NK-92 treated with Interleukin-12 subunit alpha and Interleukin-12 subunit beta, amount 100 ng/mL, for 24 hours (cell line): Measurements from ENCODE around the gene RLF.
A peak's percentile ranks its signal among the peaks of the same experiment; 100 is the strongest.

Source experiments
- DNase-seq: peaks from one replicate; lab custom pipeline; 2025; lab: John Stamatoyannopoulos, UW

Gene RLF

DNA sequence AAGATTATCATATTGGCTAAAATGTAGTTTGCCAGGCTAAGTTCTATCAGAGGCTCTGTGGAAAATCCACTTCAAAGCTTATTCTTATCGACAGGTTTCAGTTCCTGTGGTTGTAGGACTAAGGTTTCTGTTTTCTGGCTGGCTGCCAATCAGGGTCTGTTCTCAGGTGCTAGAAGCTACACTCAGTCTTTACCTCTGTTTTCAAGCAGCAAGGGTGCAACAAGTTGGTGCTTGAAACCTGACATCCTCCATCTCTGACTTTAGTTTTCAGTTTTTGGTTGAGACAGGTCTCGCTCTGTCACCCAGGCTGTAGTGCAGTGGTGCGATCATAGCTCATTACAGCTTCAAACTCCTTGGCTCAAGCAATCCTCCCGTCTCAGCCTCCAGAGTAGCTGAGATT lies 71.3 kb downstream of the RLF start:
- DNase-seq = no peak

DNA sequence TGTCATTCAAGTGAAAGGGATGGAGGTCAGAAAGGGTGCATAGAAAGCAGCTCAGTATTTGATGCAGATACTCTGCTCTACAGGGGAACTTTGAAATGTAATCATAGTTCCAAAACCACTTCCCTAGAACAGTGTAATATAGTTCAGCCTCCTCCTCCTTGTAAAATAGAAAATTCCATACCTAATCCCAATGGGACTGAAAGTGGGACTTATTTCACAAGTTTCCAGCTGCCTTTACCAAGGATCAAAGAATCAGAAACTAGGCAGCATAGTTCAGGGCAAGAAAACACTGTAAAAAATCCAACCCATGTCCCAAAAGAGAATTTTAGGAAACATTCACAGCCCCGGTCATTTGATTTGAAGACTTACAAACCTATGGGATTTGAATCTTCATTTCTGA lies 78.4 kb downstream of the RLF start:
- no peak for DNase-seq

DNA sequence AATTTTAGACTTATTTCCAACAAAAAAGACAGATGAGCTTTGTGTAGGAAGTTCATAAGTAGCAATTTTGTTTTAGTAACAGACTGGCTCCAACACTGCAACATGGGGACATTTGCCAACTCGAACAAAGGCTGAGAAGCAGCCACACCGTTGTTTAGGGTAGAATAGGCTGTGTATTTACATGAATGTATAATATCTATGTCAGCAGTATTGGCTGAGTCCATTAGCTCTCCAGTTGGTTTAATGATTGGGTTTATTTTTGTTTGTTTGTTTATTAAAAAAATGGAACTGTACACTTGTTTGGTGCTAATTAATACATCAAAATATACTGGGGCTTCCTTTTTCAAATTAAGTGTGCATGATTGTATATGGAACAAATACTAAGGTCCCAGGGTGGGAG lies 79.2 kb downstream of the RLF start:
- no peak for DNase-seq

DNA sequence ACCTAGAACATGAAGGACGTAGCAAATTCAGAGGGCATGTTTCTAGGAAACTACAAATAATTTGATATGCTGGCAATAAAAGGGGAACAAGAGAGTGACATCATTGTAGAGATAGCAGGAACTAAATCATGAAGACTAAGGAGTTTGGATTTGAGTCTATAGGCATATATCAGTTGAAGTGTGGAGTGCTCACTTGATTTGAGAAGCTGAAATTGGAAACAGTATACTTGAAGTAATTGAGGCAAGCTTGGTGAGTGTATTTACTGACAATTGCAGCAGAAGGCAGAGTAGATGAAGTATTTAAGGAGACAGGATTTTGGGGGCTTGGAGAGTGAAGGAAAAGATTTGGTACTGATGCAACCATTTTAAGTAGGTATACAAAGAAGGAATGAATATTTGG lies 80.2 kb downstream of the RLF start:
- no peak for DNase-seq

DNA sequence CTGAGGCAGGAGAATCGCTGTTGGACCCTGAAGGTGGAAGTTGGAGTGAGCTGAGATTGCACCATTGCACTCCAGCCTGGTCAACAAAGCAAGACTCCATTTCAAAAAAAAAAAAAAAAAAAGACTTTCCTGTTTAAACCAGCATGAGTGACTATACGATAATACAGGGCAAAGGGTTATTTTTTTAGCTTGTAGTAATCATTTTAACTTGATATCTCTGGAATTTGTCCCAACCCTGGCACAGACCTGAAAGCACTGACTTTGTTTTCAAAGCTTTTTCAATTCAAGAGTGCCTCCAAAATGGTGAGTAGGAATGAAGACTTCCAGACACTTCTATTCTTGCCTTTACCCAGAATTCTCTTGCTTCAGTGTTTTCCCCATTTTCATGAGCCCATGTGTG lies 82.2 kb downstream of the RLF start:
- DNase-seq = no peak

DNA sequence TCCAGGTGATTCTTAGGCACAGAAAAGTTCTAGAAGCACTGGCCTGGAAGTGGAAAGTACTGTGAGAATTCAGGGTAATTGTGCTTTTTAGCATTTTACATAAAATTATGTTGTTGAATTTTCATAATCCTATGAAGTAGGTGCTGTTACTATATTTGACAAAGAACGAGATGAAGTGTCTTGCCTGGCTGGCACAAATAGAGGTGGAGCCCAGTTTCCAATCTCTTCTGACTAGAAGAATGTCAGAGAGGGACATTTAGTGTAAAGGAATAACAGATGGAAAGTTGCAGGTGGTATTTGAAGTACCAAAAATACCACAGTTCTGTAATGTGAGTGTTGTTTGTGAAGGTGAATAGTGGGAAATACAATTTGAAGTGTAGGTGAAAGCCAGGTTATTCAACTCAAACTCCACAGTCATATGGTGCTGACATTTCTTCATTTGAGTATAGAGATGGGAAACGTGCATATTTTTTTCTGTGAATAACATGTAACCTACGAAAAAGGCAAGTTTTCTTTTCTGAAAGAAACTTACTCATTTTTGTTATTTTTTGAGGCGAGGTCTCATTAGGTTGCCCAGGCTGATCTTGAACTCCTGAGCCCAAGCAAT lies 83.1 kb downstream of the RLF start:
- no peak for DNase-seq

DNA sequence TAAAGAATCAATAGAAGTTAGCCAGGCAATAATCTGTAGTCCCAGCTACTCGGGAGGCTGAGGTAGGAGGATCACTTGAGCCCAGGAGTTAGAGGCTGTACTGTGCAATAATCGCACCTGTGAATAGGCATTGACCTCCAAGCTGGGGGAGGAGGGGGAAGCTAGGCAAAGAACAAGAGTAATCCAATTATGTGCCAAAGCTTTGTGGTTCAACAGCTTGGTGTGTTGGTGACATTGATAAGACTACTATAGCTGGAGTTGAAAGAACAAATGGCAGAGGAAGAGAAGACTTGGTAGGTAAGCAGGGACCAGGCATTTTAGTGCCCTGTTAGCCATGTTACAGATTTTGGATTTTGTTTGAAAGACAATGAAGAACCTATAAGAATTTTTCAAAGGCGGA lies 84.5 kb downstream of the RLF start:
- no peak for DNase-seq

DNA sequence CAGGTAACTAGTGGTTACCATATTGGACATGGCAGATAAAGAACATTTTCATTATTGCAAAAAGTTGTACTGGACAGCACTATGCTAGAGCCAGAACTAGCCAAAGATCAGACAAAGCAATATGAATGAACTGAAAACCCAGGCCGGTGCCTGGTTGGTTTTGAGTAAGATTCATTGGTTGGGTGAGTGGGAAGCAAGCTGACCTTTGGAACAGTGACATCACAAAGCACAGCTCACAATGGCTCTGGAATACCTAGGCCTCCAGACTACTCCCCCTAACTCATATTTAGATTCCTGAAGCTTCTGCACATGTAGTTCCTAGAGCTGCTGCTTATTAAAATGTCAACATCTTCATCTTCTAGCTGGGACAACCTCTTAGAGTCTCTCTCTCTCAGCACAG lies 86.5 kb downstream of the RLF start, which contains the start of gene TMCO2:
TSS of gene TMCO2 (plus strand) at position 283 of the 400 bp plus-strand sequence. CDS start at position 340, 57 bp downstream.
- DNase-seq = no peak

DNA sequence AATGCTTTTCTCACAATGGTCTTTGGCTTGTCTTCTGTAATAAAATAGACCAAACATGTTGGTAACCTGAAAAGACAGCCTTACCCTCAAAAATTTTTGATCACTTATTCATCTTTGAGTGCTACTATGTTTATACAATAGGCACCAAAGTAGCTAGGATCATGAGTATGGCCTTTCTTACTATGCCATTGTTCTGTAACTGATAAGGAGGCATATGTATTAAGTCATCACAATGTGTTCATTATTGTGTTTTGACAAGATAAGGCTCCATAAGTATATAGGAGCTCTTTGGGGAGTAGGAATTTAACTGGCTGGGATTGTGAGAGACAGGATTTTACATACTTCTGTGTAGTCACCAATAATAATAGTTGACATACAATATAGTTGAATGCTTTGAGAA lies 87.2 kb downstream of the RLF start:
- DNase-seq = no peak

DNA sequence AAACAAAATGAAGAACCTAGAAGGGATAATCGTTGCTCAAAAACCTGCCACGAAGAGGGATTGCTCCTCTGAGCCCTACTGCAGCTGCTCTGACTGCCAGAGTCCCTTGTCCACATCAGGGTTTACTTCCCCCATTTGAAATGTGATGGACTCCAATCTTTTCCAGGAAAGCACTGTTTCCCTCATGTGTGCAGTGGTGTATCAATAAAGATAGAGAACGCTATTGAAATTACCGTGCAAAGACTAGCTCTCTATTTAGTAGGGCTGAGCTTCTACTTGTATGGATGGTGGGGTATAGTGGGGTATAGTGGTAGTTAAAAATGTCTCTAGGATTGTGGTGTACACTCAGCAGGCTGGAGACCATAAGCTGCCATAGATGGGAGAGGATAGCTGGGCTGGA lies 90.3 kb downstream of the RLF start:
- no peak for DNase-seq

DNA sequence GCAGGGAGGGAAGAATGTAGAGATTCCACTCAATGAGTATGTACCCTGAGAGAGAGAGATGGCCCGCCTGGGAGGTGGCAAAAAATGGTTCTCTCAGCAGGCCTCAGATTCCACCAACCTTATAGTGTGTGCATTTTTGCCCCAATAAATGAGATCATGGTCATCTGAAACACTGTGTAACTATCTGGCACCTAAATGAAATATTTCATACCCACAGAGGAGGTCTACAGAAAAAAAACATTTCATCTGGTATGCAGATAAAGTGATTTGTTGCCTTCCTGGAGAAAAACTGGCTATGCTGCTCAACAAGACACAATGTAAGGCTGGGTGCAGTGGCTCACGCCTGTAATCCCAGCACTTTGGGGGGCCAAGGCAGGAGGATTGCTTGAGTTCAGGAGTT lies 91.4 kb downstream of the RLF start:
- DNase-seq = no peak

DNA sequence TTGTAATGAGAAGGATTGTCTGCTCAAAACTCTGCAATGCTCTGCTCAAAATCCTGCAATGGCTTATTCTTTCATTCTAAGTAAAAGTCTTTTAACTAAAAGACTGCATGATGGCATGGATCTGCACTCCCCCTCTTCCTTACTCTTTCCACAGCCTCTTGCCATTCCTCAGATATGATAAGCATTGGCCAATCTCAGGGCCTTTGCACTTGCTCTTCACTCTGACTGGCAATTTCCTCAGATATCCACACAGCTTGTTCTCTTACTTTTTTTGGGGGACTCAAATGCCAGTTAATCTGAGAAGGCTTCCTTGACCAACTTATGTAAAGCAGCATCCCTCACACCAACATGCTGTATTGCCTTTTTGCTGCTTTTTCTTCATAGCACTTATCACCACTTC lies 94.0 kb downstream of the RLF start:
- DNase-seq = no peak

DNA sequence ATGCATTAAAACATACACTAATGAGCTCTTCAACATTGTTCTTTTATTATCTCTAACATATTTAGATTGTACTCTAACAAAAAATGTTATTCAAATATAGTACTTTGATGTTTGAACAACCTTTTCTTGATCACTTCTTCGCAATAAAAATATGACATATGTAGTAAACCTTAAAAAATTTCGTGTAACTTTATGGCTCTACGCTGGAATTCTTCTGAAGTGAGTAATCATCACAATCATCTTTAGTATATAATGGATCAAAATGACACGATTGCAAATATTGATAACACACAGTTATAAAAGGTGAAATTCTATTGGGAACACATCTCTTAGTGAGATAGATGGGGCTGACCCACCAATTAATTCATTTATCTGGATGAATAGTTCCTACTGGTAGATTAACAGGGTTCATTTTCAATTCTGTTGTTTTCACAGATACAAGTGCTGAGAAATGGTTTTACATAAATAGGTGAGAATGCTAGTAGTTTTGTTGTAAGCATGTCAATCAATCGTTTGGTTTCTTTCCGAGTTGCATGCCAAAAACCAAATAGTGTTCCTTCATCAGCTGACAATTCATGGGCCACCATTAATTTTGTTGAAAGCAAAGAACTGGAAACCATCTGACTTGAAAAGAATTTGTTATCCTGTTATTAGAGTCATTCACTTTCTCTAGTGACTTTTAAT lies 95.4 kb downstream of the RLF start:
- no peak for DNase-seq

DNA sequence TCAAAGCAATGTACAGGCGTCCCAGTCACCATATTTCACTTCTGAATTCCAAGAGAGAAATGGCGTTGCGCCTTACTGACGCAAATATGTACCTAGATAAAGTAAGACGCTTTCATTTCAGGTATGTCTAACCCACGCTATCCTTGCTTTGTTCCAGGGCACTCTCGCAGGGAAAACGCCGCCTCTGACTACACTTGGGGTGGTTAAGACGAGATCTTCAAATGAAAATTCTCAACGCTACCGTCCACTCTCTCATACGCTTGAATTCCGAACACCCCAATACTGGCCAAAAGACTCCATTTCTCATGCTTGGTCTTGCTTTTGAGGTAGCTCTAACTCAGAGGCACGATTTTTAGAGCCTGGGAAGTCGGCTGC lies 96.1 kb downstream of the RLF start:
- peak; percentile 37 for DNase-seq

DNA sequence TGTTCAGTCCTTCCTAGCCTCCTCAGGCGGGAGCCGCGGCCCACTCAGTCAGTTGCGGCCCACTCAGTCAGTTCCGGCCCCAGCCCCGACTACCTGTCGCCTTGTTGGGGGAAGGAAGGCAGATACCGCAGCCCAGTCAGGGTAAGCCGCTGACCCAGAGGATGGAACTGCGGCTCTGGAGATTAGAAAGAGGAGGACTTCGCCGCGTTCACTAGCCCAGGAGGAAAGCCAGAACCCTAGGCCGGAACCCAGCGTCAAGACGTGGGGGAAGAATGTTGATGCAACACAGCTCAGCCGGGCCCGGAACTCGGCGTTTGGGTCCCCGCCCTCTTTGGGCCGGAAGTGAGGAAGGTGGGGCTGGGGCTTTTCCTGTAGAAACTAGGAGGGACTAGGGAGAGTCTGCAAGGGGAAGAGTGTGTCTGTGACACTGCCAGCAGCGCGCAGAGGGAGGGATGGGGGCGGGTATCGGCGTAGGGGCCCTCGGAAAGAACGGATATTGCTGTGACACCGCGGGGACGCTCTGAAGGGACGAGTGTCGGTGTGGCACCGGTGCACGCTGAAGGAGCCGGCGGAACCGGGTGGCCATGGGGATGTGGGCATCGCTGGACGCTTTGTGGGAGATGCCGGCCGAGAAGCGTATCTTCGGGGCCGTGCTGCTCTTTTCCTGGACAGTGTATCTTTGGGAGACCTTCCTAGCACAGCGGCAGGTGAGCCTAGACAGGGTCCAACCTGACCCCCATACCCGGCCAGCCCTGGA lies 96.7 kb downstream of the RLF start, which contains the start of gene ZMPSTE24:
TSS of gene ZMPSTE24 (plus strand) at position 549 of the 757 bp plus-strand sequence. CDS start at position 585, 36 bp downstream.
- DNase-seq = peak; percentile 94

DNA sequence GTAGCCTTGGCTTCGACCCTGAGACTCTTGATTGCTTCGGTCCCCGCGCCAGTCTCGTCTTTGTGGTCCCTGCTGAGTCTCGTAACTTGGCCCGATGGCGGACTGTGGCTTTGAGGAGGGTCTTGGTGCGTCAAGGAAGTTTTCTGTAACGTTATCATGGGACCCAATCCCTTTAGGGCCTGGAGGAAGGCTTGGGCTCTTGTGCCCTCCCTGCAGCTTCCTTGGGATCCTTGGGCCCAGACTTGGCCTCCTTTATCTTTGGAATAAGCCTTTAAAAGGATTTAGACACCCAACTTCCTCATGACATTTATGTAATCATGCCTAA lies 97.2 kb downstream of the RLF start:
- no peak for DNase-seq

DNA sequence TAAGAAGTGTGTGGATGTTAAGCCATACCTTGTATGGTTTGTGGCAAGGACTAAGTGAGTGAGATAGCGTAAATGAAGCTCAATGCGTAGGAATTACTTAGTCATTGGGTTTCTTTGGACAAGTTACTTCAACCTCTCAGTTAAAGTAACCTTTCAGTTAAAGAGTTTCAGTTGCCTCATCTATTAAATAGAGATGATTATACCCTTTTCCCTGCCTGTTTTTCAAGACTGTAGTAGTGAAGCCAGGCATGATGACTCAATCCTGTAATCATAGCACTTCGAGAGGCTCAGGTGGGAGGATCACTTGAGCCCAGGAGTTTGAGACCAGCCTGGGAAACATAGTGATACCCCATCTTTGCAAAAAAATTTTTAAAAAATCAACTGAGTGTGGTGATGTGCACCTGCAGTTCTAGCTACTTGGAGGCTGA lies 103.2 kb downstream of the RLF start:
- DNase-seq = no peak

DNA sequence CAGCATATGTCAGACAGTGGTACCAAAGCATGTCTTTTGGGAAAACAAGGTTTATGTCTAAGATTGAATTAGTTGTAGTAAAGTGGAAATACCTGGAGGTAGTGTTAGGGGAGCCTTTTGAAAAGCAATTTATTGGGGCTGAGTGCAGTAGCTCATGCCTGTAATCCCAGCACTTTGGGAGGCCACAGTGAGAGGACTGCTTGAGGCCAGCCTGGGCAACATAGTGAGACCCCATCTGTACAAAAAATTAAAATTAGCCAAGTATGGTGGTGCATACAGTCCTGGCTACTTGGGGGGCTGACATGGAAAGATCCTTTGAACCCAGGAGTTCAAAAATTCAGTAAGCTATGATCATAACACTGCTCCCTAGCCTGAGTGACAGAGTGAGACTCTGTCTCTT lies 104.1 kb downstream of the RLF start:
- DNase-seq = no peak

DNA sequence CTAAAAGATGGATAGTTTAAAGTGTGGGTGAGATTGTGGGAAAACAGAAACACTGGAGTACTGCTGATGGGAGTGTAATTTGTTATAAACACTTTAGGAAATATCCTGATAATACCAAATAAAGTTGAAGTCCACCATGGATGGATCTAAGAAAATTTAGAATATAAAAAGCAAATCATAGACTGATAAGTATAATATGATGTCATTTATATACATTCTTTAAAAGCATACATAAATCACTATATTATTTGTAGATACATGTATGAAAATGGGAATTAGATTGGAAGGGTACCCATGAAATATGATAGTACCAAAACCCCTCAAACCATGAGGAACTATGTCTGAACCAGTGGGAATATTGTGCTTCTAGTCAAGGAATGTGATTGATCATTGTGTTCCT lies 104.7 kb downstream of the RLF start:
- no peak for DNase-seq

DNA sequence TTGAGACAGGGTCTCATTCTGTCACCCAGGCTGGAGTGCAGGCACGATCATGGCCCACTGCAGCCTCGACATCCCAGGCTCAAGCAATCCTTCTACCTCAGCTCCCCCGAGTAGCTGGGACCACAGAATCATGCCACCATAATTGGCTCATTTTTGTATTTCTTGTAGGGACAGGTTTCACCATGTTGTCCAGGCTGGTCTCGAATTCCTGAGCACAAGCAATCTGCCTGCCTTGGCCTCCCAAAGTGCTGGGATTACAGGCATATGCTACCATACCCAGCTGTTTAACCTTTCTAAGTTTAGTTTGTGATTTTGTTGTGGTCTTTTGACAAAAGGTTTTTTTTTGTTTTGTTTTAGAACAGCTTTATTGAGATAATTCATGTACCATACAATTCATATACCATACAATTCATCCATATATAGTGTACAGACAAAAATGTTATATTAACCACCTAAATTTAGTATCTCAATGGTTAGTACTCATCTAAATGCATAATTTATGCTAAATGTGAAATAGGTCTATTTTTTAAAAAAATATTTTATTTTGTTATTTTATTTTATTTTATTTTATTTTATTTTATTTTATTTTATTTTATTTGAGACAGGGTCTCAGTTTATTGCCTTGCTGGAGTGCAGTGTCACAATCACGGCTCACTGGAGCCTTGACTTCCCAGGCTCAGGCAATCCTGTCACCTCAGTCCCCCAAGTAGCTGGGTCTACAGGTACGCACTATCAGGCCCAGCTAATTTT lies 105.8 kb downstream of the RLF start:
- DNase-seq = no peak

DNA sequence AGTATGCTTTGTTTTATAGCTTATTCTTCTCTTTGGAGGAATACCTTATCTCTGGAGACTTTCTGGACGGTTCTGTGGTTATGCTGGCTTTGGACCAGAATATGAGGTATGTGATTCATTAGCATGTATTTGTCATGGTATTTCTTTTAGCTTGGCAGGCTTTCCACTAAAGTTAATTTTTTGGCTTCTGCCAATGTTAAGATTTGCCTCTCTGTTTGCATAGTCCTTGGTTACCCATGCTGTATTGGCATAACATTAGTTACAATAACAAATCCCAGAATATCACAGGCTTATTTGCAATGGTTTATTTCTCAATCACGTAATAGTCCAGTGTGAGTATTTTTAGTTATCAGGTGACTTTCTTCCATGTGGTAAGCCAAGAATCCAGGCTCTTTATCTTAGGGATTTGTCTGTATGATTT lies 106.6 kb downstream of the RLF start:
- DNase-seq = no peak

DNA sequence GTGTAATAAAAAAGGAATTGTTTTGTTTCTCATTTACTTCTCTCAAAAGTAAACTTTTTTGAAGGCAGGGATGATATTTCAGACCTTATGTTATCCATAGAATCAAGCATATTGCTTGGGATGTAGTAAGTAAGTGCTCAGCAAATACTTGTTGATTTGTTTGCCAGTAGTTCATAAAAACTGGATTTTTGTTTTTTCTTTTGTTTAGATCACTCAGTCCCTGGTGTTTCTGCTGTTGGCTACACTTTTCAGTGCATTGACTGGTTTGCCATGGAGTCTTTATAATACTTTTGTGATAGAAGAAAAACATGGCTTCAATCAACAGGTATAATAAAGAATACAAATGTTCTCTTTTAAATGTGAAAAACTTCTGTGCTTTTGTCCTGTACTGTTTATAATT lies 107.0 kb downstream of the RLF start:
- no peak for DNase-seq
